HG03196 (cell line): ENCODE data around the gene RELT.

ENCODE experiments used
- ATAC-seq: cut with Tn5 transposase; IDR thresholded peaks from one replicate; pipeline ENCODE4 v1.9.1; 2021; ENCODE audit not compliant: unreplicated experiment

Gene RELT

DNA sequence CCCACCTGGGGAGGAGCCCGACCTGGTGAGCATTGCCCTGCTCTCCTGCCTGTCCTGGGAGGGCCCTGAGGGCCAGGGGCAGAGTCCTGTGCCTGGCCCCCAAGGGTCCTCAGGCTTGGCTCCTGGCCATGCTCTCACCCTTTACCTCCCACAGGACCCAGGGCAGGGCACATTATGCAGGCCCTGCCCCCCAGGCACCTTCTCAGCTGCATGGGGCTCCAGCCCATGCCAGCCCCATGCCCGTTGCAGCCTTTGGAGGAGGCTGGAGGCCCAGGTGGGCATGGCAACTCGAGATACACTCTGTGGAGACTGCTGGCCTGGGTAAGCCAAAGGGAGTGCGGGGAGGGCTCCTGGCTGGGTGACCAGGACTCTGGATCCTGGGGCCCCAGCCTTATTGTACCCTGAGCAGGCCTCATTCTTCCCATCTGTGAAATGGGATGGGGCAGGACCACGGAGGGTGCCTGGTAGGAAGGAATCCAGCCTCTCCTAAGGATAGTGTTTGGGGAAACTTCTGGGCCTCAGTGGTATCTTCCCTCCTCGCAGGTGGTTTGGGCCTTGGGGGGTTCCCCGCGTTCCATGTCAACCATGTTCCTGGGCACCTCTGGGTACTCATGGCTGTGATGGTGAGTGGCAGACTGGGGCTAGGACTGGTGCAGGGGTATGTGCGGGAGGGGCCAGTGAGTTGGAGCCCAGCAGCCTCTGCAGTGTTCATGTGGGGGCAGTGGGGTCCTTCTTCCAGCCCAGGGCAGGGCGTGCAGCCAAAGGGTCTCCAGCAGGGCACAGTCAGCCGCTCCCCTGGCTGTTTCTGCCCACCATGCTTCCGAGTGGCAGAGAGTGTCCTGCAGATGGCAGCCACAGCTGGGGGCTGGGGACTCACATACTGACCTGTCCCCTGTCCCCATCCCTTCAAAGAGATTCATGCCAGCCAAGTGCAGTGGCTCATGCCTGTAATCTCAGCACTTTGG lies 14.7 kb downstream of the RELT start:
- ATAC-seq, result no peak

DNA sequence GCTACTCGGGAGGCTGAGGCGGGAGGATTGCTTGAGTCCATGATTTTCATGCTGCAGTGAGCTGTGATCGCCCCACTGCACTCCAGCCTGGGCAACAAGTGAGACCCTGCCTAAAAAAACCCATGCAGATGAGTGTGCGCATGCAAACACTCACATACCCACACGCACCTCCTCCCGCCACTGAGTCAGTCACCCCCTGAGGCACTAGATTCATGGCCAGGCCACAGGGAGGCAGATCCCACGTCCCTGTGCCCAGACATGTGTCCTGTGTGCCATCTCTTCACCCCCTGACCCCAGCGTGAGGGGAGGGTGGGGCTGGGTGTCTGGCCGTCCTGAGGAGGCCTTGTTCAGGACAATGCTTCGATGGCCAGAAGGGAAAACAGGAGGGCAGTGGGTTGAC lies 15.5 kb downstream of the RELT start:
- no peak for ATAC-seq

DNA sequence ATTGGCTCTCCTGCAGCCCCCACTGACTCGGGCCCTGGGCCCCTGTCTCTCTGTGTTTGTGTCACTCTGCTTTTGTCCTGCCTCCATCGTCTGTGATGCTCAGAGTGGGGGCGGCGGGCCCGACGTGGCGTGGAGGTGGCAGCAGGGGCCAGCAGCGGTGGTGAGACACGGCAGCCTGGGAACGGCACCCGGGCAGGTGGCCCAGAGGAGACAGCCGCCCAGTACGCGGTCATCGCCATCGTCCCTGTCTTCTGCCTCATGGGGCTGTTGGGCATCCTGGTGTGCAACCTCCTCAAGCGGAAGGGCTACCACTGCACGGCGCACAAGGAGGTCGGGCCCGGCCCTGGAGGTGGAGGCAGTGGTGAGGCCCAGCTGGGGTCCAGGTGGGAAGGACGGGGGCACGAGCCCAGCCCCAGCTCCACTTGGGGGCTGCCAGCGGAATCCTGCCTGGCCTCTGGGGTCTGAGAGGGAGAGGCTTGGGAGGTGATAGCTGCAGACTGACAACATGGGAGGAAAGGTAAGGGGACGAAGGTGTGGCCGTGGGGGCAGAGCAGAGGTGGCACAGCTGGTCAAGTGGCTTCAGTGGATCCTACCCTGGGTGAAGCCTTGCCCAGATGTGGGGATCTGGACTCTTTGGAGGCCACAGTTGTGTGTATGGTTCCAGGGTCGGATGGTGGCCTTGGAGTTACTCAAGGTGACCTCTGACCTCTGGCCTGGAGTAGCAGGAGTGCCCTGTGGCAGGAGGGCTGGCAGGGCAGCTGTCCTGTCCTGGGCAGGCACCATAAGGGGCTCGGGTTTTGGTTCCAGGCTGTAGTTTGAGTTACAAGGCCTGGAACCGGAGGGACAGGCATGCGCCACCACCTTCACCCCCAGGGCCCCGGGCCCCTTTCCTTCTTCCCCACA lies 16.2 kb downstream of the RELT start:
- no peak for ATAC-seq

DNA sequence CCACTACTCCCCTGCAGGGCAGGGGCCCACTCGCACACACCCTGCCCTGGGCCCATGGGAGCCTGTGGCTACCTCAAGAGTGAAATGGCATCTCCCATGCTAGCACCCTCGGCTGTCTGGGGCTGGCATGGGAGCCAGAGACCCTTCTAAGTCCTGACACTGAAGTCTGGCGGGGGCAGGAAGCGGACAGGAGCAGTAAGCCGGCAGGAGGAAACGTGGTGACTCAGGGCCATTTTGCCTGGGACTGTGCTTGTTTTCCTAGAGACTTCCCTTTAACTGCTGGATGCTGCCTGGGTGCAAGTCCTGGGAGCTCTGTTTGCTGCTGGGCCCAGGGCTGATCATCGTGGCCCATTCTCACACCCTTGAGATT lies 16.8 kb downstream of the RELT start:
- no peak for ATAC-seq

DNA sequence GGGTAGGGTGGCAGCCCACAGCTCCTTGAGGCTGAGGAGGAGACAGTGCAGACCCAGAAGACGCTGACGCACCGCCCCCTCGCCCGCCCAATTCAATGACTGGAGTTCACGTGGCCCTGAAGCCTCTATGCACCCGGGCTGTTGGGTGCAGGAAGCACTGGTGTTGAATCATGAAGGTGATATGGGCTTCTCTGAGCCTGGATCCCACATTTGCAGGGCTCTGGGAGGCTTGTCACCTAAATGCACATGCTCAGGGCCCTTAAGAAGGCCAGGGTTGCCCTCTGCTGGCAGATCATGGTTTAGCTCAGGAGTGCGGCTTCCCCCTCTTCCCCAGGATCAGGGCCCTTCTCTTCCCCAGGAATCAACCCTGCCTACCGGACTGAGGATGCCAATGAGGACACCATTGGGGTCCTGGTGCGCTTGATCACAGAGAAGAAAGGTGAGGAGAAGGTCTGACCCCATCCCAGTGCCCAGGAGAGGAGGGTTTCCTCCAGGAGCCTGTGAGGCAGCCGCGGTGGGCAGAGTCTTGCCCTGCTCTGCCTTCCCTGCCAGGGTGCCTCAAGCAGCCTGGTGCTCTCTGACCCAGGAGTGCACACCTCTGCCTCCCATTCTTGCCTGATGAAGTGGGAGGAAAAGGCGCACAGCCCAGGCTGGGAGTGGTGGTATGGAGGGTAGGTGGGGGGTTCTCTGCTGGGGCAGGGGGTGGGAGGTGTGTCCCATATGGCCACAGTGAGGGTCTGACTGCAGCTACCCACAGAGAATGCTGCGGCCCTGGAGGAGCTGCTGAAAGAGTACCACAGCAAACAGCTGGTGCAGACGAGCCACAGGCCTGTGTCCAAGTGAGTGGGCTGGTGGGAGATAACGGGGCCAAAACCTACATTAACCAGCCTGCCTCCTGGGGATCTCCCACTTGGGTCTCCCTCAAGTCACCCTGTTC lies 17.5 kb downstream of the RELT start:
- no peak for ATAC-seq

DNA sequence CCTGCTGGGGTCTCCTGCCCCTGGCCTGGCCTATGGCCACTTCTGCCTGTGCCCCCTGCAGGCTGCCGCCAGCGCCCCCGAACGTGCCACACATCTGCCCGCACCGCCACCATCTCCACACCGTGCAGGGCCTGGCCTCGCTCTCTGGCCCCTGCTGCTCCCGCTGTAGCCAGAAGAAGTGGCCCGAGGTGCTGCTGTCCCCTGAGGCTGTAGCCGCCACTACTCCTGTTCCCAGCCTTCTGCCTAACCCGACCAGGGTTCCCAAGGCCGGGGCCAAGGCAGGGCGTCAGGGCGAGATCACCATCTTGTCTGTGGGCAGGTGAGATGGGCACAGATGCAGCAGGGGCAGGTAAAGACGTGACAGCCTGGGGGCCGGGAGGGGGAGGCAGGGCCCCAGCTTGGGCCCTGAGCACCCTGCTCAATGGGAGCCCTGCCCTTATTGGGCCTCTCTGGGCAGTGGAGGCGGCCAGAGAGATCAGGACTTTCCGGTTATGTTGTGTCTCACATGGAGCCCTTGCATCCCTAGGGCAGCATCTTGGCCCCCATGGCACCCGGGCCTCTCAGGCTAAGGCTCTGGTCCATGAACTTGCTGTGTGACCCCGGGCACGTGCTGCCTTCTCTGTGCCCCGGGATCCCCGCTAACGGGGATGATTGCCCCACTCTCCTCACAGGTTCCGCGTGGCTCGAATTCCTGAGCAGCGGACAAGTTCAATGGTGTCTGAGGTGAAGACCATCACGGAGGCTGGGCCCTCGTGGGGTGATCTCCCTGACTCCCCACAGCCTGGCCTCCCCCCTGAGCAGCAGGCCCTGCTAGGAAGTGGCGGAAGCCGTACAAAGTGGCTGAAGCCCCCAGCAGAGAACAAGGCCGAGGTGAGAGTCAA lies 18.5 kb downstream of the RELT start:
- ATAC-seq, result no peak

DNA sequence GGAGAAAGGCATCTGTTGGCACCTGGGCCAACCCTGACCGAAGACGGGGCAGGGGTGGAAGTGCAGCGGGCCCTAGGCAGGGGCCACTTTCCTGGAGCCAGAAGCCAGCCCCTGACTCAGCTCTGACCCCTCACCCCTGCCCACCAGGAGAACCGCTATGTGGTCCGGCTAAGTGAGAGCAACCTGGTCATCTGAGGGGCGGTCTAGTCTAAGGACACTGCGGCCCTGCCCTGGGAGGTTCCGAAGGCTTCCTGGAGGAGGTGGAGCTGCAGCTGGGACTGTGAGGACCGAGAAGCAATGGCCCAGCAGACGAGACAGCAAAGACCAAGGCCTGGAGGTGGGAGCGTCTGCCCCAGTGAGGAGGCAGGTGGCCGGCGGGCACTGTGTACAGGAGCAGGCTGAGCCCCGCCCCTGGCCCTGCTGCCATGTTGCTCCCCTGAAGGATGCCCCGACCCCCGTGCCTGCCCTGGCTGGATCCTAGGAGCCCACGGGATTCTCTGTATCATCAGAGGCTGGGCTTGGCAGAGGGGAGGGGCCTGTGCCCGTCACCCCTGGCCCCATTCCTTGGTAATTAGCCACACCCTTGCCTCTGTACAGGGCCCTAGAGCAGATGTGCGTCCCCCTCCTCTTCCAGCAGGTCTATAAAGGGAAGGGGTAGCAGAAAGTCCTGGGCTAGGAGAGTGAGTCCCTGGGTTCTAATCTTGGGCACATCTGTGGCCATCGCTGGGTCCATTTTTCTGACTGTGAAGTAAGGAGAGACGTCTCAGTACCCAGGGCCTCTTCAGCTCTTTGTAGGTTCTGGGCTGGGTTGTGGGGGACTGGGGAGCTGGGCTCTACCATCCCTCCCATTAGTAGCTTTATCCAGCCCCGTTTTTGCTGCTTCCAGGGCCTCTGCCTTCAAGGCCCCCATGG lies 19.4 kb downstream of the RELT start:
- no peak for ATAC-seq

DNA sequence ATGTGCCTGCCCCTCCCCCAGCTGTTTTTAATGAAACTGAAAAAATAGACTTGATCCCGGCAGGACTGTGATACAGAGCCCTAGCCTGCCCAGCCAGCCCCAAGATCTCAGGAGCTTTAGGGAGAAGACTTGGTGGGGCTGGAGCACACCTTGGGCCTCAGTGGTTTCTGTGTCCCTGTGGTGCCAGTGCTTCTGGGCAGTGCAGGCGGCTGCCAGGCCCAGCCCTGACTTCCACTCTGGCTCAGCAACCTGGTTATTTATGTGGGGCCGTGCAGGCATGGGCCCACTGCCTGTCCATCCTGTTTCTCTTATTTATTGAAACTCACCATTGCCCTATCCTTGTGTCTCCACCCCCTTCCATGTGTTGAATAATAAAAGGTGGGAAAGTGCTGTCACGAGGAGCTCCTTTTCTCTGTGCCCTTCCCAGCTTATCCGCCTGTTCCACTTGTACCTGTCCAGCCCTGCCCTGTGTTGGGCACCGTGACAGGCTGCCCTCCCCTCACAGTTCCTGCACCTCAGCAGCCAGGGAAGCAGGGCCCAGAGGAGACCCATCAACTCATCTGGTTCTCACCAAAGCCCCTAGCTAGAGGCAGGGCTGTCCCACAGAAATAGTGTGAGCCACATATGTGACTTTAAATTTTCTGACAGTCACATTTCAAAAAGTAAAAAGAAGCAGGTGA lies 20.2 kb downstream of the RELT start:
- ATAC-seq, result no peak

DNA sequence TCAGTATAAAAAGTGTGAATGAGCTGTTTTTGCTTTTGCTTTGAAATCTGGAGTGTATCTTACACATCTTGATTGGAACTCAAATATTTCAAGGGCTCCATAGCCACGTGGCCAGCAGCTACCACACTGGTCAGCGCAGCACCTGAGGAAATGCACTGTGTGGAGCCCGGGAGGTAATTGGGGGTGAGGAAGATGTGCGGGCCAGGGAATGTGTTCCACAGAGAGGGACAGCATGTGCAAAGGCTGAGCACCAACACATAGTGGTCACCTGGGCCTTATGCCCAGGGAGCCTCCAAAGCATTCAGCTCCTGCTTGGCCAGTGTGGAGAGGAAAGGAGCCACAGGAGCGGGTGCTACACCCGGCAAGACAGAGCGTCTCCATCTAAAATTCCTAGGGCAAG lies 20.8 kb downstream of the RELT start:
- ATAC-seq, result no peak

DNA sequence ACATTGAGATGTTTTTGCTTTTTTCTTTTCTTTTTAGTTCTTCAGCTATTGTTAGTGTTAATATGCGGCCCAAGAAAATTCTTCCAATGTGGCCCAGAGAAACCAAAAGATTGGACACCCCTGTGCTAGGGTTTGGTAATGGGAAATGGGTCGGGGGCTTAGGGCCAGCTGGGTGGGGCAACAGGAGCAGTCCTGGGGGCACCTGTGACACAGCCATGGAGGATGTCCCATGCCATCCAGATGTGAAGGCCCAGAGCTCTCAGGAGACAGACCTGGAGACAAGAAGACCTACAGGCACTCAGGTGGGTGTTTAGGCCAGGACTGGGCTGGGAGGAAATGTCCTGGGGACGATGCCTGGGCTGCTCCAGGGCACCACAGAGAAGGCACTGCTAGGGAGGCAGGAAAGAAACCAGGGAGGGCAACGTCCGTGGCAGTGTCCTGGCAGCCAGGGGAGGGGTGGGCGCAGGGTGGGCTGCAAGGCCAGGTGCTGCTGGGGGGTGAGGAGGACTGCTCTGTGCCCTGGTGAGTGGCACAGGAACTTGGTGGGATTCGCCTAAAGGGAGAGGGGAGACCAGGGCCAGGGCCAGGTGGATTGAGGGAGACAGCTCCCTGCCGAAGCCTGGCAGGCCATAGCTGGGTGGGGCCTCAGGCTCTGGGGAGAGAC lies 21.4 kb downstream of the RELT start:
- no peak for ATAC-seq

DNA sequence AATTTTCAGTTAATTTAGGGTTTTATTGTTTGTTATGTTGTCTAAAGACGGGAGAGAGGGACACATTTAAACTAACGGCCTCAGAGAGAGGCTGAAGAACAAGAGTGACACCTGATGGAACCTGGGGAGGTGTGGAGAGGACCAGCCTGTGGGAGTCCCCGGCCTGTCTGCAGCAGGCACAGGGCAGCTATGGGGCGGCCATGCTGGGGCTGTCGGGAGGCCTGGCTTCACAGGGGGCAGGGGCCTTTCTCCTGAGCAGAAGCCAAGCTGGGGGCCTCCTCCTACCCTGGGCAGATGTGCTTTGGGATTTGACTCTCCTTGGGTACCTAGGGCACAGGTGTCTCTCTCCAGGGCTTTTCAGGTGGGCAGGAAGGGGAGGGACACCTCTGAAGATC lies 21.9 kb downstream of the RELT start:
- ATAC-seq, result no peak

DNA sequence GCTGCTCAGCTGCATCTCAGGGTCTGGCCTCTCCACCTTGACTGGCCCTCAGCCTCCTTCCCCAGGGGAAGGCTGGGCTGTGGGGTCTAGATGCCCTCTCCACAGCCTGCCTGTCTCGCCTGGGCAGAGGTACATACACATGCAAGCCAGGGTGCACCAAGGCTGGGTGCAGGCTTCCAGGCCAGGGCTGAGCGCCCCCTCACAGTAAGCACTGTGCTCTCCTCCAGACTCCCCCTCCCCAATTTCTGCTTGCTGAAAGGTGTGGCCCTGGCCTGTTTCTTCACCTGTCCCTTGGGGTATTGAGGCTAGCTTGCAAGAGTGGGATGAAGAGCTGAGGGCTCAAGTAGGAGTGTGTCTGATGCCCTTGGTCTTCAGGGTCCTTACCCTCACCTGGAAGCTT lies 22.5 kb downstream of the RELT start:
- no peak for ATAC-seq

DNA sequence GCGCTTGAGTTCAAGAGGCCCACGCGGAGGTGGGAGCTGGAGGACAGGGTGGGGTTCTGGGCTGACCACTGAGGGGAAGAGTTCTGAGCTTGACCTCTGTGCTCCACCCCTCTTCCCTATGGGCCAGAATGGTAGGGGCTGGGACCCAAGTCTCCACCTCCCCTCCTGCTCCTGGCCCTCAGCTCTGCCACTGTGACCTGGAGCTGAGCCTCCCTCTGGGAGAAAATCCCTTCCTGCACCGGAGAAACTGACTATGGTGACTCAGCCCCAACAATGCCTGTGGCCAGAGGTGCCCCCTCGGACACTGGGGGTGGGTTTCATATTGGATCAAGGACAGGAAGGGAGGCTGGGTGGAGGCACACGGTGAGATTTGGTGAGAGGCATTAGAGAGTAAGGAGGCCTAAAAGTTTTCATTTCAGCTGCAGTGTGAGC lies 23.0 kb downstream of the RELT start:
- ATAC-seq, result no peak

DNA sequence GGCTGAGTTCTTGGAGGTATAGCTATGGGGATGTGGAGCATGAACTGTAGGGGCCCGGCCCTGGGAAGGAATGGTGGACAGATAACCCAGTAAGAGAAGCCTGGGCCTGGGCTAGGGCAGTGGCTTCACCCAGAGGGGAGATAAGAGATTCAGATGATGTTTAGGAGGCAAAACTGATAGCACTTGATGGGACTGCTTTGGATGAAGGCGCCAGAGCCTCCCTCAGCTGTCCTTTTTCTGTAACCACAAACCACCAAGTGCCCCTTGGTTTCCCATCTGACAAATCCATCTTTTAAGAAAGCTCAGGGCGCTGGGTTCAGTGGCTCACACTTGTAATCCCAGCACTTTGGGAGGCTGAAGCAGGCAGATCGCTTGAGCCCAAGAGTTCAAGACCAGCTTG lies 23.4 kb downstream of the RELT start:
- no peak for ATAC-seq

DNA sequence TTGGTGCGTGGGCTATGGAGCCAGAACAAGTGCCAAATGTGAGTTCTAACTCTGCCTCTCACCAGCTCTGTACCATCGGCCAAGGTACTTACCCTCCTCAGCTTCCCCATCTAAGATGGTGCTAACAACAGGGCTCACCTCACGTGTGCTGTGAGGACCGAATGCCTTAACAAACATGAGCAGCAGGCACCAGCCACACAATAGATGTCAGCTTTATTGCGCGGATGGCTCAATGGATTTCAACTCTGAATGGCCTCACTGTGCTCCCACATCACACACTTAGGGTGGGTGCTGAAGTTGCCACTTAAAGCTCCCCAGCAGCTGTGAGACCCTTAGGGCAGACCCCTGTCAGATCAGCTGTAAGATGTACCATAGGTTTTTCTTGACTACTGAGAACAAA lies 24.1 kb downstream of the RELT start:
- ATAC-seq, result no peak

DNA sequence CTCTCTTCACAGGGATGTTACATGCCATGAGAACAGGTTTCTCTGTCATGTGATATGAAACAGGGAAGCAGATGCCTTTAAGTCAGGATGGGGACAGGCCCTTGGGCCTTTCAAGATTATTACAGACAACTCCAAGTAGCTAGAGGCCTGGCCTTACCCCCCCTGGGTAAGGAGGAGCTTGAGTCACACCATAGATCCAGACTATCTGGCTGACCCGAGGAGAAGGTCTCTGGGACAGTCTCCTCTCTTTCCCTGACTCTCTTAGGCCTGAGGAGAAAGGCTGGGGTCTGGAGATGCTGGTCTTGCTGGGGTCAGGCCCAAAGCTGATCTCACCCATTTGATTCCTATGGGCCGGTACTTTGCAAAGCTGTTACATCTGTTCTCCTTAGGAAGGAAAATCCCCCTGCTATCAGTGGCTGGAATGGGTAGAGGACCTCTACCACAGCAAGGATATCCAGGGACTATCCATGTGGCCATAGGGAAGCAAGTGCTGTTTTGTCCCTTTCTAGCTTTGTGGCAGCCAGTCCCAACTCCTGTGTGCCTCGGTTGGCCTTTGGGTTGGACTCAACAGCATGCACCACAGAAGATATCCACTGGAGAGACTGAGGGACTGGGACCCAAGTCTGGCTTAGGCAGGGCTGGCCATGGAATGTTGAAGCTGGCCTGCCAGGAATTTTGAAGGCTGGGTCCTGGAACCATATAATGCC lies 25.2 kb downstream of the RELT start:
- no peak for ATAC-seq
